HUES6 (cell line): ENCODE measurements around the gene TMEFF2.

ENCODE experiments used
- H3K27ac ChIP-seq: 2 replicates; pipeline ENCODE4 v1.7.0; 2013; ENCODE audit warnings: low read depth, mild to moderate bottlenecking, low read length, inconsistent platforms
- H3K27me3 ChIP-seq: 2 replicates; pipeline ENCODE4 v1.6.1; 2013; ENCODE audit warnings: low read length; ENCODE audit not compliant: control insufficient read depth, insufficient read depth
- H3K36me3 ChIP-seq: 2 replicates; pipeline ENCODE4 v1.6.1; 2013; ENCODE audit warnings: low read length; ENCODE audit not compliant: control insufficient read depth, insufficient read depth
- H3K4me1 ChIP-seq: 2 replicates; pipeline ENCODE4 v1.6.1; 2013; ENCODE audit warnings: low read length; ENCODE audit not compliant: control insufficient read depth, insufficient read depth
- H3K4me3 ChIP-seq: 2 replicates; pipeline ENCODE4 v1.5.1; 2013; ENCODE audit warnings: low read depth, low read length
- H3K9ac ChIP-seq: one replicate; pipeline ENCODE4 v1.6.1; 2013; ENCODE audit warnings: mild to moderate bottlenecking, low read length
- H3K9me3 ChIP-seq: 2 replicates; pipeline ENCODE4 v1.6.1; 2013; ENCODE audit warnings: low read depth, low read length; ENCODE audit not compliant: control insufficient read depth, insufficient read depth

Gene TMEFF2

GRCh38 chr2:192035731-192036442, 158.8 kb downstream of the TMEFF2 start:
- no peak overlapping the region for H3K9ac ChIP-seq
- H3K27ac ChIP-seq = no peak overlapping the region
- no peaks in the 10 kb centered on the region for H3K9me3 ChIP-seq
- H3K27me3 ChIP-seq = no peaks in the 10 kb centered on the region
- H3K4me1 ChIP-seq = no peaks in the 10 kb centered on the region
- H3K36me3 ChIP-seq = no peaks in the 10 kb centered on the region
- H3K4me3 ChIP-seq = no peak overlapping the region

DNA sequence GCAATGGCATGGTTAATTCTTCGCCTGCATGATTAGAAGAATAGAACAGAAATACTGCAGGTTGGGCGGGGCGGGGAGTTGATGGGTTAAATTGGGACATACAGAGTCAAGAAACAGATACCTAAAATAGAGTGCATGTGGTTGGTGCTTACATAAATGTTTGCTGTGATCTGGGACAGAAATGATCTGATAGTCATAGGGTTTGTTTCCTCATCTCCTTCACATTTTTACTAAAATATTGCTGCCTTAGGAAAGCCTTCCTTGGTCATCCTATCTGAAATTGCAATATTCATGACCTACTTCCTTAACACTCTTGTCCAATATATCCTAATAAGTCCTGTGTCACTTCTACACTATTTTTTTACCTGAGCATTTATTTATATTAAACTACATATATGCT, 163.9 kb downstream of the TMEFF2 start:
- Histone ChIP-seq H3K4me3 (no peak overlapping the region), H3K27ac (no peak overlapping the region), H3K36me3 (no peaks in the 10 kb centered on the region), H3K4me1 (peaks cover 7% of the 10 kb centered on the region), H3K9ac (no peak overlapping the region), H3K27me3 (no peaks in the 10 kb centered on the region), H3K9me3 (peaks cover 2% of the 10 kb centered on the region; the same call in 1 of the 2 replicates)

GRCh38 chr2:192030289-192030688, 164.4 kb downstream of the TMEFF2 start:
- Histone ChIP-seq H3K9me3 (peaks cover 2% of the 10 kb centered on the region; the same call in 1 of the 2 replicates), H3K4me3 (no peak overlapping the region), H3K4me1 (peaks cover 11% of the 10 kb centered on the region), H3K27ac (no peak overlapping the region), H3K9ac (no peak overlapping the region), H3K36me3 (no peaks in the 10 kb centered on the region), H3K27me3 (no peaks in the 10 kb centered on the region)

DNA sequence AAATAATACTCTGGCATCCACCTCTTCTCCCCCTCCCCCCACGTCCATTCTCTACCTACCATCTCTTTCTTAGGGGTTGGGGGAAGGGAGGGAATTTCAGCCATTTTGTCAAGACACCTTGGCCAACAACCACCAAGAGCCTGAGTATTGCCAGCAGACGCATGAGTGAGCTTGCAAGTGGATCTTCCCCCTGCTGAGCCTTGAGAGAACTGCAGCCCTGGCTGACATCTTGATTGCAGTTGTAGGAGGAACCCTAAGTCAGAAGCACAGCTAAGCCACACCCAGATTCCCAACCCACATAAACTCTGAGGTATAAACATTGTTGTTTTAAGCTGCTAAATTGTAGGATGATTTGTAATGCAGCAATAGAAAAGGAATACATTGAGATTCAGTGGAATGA, 165.6 kb downstream of the TMEFF2 start:
- Histone ChIP-seq H3K9me3 (peaks cover 2% of the 10 kb centered on the region; the same call in 1 of the 2 replicates), H3K4me1 (peaks cover 11% of the 10 kb centered on the region), H3K36me3 (no peaks in the 10 kb centered on the region), H3K9ac (no peak overlapping the region), H3K27me3 (no peaks in the 10 kb centered on the region), H3K27ac (no peak overlapping the region), H3K4me3 (no peak overlapping the region)

DNA sequence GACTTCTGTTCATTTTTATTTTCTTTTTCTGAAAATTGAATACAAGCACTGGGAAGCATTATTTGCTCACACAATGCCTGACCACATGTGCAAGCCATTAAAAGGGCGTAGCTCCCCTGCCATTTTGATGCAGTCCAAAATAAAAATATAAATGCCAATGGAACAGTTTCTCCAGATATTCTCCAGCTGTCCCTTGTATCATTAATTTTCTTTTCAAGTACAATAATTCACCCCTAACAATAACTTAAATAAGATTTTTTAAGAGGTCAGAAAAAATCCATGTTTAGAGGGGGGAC, 168.0 kb downstream of the TMEFF2 start:
- Histone ChIP-seq H3K4me1 (peaks cover 11% of the 10 kb centered on the region), H3K9me3 (peaks cover 2% of the 10 kb centered on the region; the same call in 1 of the 2 replicates), H3K36me3 (no peaks in the 10 kb centered on the region), H3K27me3 (no peaks in the 10 kb centered on the region), H3K27ac (no peak overlapping the region), H3K9ac (no peak overlapping the region), H3K4me3 (no peak overlapping the region)

- peaks cover 11% of the 10 kb centered on the region for H3K4me1 ChIP-seq
- H3K9ac ChIP-seq = no peak overlapping the region
- no peaks in the 10 kb centered on the region for H3K36me3 ChIP-seq
- peaks cover 2% of the 10 kb centered on the region; the same call in 1 of the 2 replicates for H3K9me3 ChIP-seq
- no peaks in the 10 kb centered on the region for H3K27me3 ChIP-seq
- H3K27ac ChIP-seq = no peak overlapping the region
- no peak overlapping the region for H3K4me3 ChIP-seq
Observed at GRCh38 chr2:192026059-192026824, 168.5 kb downstream of the TMEFF2 start.

DNA sequence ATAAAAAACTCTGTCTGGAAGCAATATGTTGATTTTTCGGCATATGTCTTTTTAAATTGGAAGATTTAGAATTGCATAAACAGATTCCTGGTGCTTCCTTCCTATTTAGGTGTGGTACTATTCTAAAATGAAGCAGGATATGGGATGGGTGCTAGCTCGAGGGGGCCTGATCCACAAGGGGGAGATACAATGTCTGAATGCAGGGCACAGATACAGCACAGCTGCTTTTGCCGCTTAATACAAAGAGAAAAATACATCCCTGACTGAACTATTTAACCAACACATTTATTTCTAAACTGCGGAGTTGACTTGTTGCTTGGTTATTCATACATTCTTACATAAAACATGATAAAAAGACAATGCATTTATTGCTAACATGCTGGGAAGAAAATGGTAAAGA, 169.1 kb downstream of the TMEFF2 start:
- H3K27ac ChIP-seq = no peak overlapping the region
- peaks cover 11% of the 10 kb centered on the region for H3K4me1 ChIP-seq
- H3K9ac ChIP-seq = no peak overlapping the region
- no peaks in the 10 kb centered on the region for H3K27me3 ChIP-seq
- no peaks in the 10 kb centered on the region for H3K36me3 ChIP-seq
- H3K4me3 ChIP-seq = no peak overlapping the region
- peaks cover 2% of the 10 kb centered on the region; the same call in 1 of the 2 replicates for H3K9me3 ChIP-seq

DNA sequence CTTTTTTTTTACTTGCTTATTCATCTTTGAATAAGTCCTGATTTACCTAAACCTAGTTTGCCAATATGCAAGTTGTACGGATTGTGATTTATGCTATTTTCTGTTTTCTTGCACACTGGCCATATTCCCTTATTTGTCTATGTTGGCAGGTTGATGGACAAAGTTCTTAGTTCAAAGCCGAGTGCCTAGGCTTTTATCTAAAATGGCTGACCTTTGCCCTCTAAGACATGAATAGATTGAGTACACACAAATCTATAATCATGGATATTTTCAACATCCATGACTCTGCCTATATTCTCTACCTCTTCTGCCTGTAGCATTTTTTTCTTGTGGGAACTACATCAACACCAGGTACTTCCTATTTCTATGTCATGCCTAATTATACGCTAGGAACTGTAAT, 171.7 kb downstream of the TMEFF2 start:
- no peaks in the 10 kb centered on the region for H3K9me3 ChIP-seq

GRCh38 chr2:192017844-192018243, 176.9 kb downstream of the TMEFF2 start:
- peaks cover 13% of the 10 kb centered on the region for H3K4me1 ChIP-seq
- H3K27ac ChIP-seq = no peak overlapping the region
- no peak overlapping the region for H3K9ac ChIP-seq
- no peaks in the 10 kb centered on the region for H3K9me3 ChIP-seq
- no peaks in the 10 kb centered on the region for H3K27me3 ChIP-seq
- H3K4me3 ChIP-seq = no peak overlapping the region
- H3K36me3 ChIP-seq = no peaks in the 10 kb centered on the region

More for the DNA sequence above, 171.7 kb downstream of the TMEFF2 start:
- no peak overlapping the region for H3K27ac ChIP-seq
- no peak overlapping the region for H3K4me3 ChIP-seq
- no peaks in the 10 kb centered on the region for H3K27me3 ChIP-seq
- H3K36me3 ChIP-seq = no peaks in the 10 kb centered on the region
- H3K4me1 ChIP-seq = peaks cover 14% of the 10 kb centered on the region
- no peak overlapping the region for H3K9ac ChIP-seq

DNA sequence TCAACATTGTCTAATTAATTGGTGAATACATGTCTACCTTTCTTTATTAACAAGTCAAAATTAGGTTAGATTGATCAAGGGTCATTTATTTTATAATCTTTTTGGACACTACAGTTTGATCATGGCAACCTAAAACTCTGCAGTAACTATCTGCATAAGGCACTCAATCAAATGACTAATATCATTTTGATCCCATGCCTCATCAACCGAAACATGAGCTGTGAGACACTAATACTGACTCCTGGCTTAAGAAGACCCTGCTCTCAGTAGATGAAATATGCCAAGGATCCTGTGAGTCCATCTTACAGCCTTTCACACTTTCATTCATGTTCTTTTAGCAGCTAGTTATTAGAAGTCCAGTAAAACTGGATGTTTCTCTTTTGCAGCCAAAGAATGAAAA, 178.5 kb downstream of the TMEFF2 start:
- no peaks in the 10 kb centered on the region for H3K36me3 ChIP-seq
- peaks cover 13% of the 10 kb centered on the region for H3K4me1 ChIP-seq
- H3K4me3 ChIP-seq = no peak overlapping the region
- no peak overlapping the region for H3K9ac ChIP-seq
- H3K27ac ChIP-seq = no peak overlapping the region
- no peaks in the 10 kb centered on the region for H3K9me3 ChIP-seq
- H3K27me3 ChIP-seq = no peaks in the 10 kb centered on the region

GRCh38 chr2:192013211-192013610, 181.5 kb downstream of the TMEFF2 start:
- H3K9me3 ChIP-seq = no peaks in the 10 kb centered on the region
- H3K27ac ChIP-seq = no peak overlapping the region
- H3K4me1 ChIP-seq = peaks cover 11% of the 10 kb centered on the region
- H3K36me3 ChIP-seq = no peaks in the 10 kb centered on the region
- no peak overlapping the region for H3K4me3 ChIP-seq
- no peaks in the 10 kb centered on the region for H3K27me3 ChIP-seq
- H3K9ac ChIP-seq = no peak overlapping the region
